ENCODE measurements around the gene ZNF473. TPM values are rescaled to one million over a fixed set of nuclear protein-coding genes. Genes with fewer than 3 reads are reported as not detected.

ZNF473 gene
- total RNA-seq (ENCODE audit: low replicate concordance): 9.7 and 14.7 TPM in 2 replicates

DNA sequence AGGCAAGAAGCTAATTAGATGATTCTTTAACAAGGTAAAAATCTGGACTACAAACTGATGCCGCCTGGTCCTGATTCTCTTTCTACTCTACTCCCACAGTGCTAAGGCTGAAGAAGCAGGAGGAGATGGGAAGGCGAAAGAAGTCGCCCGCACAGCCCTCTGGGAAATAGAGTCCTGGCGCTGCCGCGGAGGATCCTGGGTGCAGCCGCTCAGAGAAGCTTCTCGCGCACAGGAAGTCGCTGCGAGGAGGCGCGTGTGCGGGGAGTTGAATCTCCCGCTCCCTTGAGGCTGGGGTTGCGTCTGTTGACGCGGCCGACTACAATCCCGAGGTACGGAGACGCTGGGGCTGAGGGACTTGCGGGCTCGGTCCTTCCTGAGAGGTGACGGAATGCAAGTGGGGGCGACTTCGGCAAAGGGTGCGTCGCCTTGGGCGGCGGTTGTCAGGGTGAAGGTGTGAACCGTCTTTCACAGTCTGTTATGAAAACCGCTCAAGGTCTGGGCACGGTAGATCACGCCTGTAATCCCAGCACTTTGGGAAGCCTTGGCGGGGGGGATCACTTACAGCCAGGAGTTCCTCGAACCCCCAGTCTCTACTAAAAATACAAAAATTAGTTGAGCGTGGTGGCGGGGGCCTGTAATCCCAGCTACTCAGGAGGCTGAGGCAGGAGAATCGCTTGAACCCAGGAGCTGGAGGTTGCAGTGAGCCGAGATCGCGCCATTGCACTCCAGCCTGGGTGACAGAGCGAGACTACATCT, at the start of gene ZNF473:
TSS of gene ZNF473 (plus strand) at position 212 of the 756 bp plus-strand sequence. CDS start 5,078 bp downstream, outside the sequence.
- Mint-ChIP-seq H3K27me3 (ENCODE audit: insufficient read depth, low read depth) (peaks cover 12% of the 10 kb centered on the region), H3K27ac (peak within 1 kb of the TSS; percentile 99), H3K4me3 (peak within 1 kb of the TSS; percentile 96), H3K36me3 (peaks cover 18% of the 10 kb centered on the region), H3K4me1 (peaks cover 26% of the 10 kb centered on the region), H3K9me3 (no peaks in the 10 kb centered on the region)
- Histone ChIP-seq H3K79me2 (ENCODE audit: low read depth) (peaks cover 61% of the 10 kb centered on the region), H4K20me1 (ENCODE audit: low read depth) (no peaks in the 10 kb centered on the region), H3K4me1 (peaks cover 8% of the 10 kb centered on the region), H3K9ac (peak within 1 kb of the TSS; percentile 59), H3F3A (ENCODE audit: low read depth) (no peaks in the 10 kb centered on the region), H2AFZ (replicated peaks) (peak within 1 kb of the TSS; percentile 98), H3K36me3 (no peaks in the 10 kb centered on the region), H3K4me2 (peak within 1 kb of the TSS; percentile 89), H3K27me3 (no peaks in the 10 kb centered on the region), H3K27ac (peak within 1 kb of the TSS; percentile 42), H3K9me3 (ENCODE audit: low read depth) (no peaks in the 10 kb centered on the region), H3K4me3 (peak within 1 kb of the TSS; percentile 93)
- TF ChIP-seq, protein P1, sequence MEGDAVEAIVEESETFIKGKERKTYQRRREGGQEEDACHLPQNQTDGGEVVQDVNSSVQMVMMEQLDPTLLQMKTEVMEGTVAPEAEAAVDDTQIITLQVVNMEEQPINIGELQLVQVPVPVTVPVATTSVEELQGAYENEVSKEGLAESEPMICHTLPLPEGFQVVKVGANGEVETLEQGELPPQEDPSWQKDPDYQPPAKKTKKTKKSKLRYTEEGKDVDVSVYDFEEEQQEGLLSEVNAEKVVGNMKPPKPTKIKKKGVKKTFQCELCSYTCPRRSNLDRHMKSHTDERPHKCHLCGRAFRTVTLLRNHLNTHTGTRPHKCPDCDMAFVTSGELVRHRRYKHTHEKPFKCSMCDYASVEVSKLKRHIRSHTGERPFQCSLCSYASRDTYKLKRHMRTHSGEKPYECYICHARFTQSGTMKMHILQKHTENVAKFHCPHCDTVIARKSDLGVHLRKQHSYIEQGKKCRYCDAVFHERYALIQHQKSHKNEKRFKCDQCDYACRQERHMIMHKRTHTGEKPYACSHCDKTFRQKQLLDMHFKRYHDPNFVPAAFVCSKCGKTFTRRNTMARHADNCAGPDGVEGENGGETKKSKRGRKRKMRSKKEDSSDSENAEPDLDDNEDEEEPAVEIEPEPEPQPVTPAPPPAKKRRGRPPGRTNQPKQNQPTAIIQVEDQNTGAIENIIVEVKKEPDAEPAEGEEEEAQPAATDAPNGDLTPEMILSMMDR (IDR thresholded peaks at IDR 0.05): no peak
- no peak for TF ChIP-seq EZH2 (IDR thresholded peaks at IDR 0.05)
- TF ChIP-seq EZH2phosphoT487 (IDR thresholded peaks at IDR 0.05): no peak
- peak; percentile 96 for DNase-seq (ENCODE audit: low spot score)

DNA sequence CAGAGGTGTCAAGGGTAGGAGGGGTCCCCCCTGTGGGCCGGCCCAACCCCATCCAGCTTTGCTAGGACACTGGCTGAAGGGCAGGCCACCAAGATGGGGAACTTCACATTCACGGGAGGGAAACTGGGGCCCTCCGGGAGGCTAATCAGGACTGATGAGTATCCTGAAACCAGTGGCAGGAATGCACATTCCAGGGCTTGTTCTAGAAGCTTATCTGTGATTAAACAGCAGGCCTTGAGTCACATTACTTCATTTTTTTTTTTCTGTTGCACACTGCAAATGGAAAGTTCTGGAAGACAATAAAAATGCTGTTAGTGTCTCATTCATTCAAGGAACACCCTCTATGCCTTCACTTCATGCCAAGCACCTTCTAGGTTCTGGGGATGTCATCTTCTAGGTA, 49.3 kb upstream of the ZNF473 start:
- no peak overlapping the region for H2AFZ ChIP-seq (replicated peaks)
- no peaks in the 10 kb centered on the region for H3K79me2 ChIP-seq (ENCODE audit: low read depth)
- H3K4me1 Mint-ChIP-seq: peaks cover under 1% of the 10 kb centered on the region
- no peaks in the 10 kb centered on the region for H3K36me3 ChIP-seq
- no peaks in the 10 kb centered on the region for H3K27me3 ChIP-seq
- H3K27me3 Mint-ChIP-seq (ENCODE audit: insufficient read depth, low read depth): peaks cover 2% of the 10 kb centered on the region
- H3K4me2 ChIP-seq: no peak overlapping the region
- no peaks in the 10 kb centered on the region for H3K9me3 Mint-ChIP-seq
- H3K36me3 Mint-ChIP-seq: peaks cover 7% of the 10 kb centered on the region
- H4K20me1 ChIP-seq (ENCODE audit: low read depth): no peaks in the 10 kb centered on the region
- H3K9ac ChIP-seq: no peak overlapping the region
- no peak overlapping the region for H3K27ac ChIP-seq
- DNase-seq (ENCODE audit: low spot score): no peak
- no peaks in the 10 kb centered on the region for H3K4me1 ChIP-seq
- no peaks in the 10 kb centered on the region for H3K9me3 ChIP-seq (ENCODE audit: low read depth)
- no peak overlapping the region for H3K27ac Mint-ChIP-seq
- H3F3A ChIP-seq (ENCODE audit: low read depth): no peaks in the 10 kb centered on the region
- no peak overlapping the region for H3K4me3 ChIP-seq
- H3K4me3 Mint-ChIP-seq: no peak overlapping the region
- TF ChIP-seq EZH2phosphoT487 (IDR thresholded peaks at IDR 0.05): no peak
- TF ChIP-seq, protein P1 (IDR thresholded peaks at IDR 0.05): no peak
- no peak for TF ChIP-seq EZH2 (IDR thresholded peaks at IDR 0.05)

DNA sequence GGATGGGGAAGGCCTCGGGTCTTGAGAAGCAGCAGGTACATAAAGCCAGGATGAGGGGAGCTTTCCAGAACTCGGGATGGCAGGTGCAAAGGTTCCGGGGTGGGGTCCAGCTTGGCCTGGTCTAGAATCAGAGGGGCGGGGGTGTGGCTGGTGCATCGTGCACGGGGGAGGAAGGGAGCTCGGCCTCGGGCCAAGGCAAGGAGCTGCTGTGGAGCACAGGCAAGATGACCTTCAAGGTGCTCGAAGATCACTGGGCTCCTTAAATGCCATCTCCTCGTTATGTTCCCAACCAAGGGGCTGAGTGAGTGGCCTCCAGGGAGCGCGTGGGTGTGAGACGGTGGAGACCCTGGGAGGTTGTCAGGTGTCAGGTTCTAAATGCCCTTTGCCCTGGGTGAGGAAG, 48.7 kb upstream of the ZNF473 start:
- no peak overlapping the region for H3K4me3 ChIP-seq
- no peak overlapping the region for H2AFZ ChIP-seq (replicated peaks)
- H3K4me1 Mint-ChIP-seq: peaks cover 4% of the 10 kb centered on the region
- no peaks in the 10 kb centered on the region for H3K4me1 ChIP-seq
- H3K4me2 ChIP-seq: no peak overlapping the region
- H3K79me2 ChIP-seq (ENCODE audit: low read depth): no peaks in the 10 kb centered on the region
- no peaks in the 10 kb centered on the region for H3K27me3 ChIP-seq
- no peaks in the 10 kb centered on the region for H3K36me3 ChIP-seq
- peaks cover 2% of the 10 kb centered on the region for H3K27me3 Mint-ChIP-seq (ENCODE audit: insufficient read depth, low read depth)
- H3K4me3 Mint-ChIP-seq: no peak overlapping the region
- H3K9ac ChIP-seq: no peak overlapping the region
- H3K27ac ChIP-seq: no peak overlapping the region
- H3K36me3 Mint-ChIP-seq: peaks cover 12% of the 10 kb centered on the region
- no peak overlapping the region for H3K27ac Mint-ChIP-seq
- H3F3A ChIP-seq (ENCODE audit: low read depth): no peaks in the 10 kb centered on the region
- H4K20me1 ChIP-seq (ENCODE audit: low read depth): no peaks in the 10 kb centered on the region
- TF ChIP-seq EZH2 (IDR thresholded peaks at IDR 0.05) (no peak), EZH2phosphoT487 (IDR thresholded peaks at IDR 0.05) (no peak)
- TF ChIP-seq, protein P1 (IDR thresholded peaks at IDR 0.05): no peak
- no peaks in the 10 kb centered on the region for H3K9me3 ChIP-seq (ENCODE audit: low read depth)
- DNase-seq (ENCODE audit: low spot score): no peak
- H3K9me3 Mint-ChIP-seq: no peaks in the 10 kb centered on the region
